Fibroblast of skin of right biceps (primary cell): ENCODE results near the gene DOCK11.
"Not testable (repeated sequence)": the region's sequence is repeated elsewhere in the genome, so short reads cannot be mapped to it uniquely, and the experiment has no call there.

Experiments used
- DNase-seq: peaks from one replicate; pipeline ENCODE4 v3.0.0-alpha.2; 2013

DOCK11 gene

DNA sequence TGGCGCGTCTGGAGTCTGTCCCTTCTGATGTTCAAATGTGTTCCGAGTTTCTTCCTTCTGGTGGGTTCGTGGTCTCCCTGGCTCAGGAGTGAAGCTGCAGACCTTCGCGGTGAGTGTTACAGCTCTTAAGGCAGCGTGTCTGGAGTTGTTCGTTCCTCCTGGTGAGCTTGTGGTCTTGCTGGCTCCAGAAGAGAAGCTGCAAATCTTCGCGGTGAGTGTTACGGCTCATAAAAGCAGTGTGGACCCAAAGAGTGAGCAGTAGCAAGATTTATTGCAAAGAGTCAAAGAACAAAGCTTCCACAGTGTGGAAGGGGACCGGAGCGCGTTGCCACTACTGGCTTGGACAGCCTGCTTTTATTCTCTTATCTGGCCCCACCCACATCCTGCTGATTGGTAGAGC lies 220.3 kb downstream of the DOCK11 start:
- DNase-seq = not testable (repeated sequence)

DNA sequence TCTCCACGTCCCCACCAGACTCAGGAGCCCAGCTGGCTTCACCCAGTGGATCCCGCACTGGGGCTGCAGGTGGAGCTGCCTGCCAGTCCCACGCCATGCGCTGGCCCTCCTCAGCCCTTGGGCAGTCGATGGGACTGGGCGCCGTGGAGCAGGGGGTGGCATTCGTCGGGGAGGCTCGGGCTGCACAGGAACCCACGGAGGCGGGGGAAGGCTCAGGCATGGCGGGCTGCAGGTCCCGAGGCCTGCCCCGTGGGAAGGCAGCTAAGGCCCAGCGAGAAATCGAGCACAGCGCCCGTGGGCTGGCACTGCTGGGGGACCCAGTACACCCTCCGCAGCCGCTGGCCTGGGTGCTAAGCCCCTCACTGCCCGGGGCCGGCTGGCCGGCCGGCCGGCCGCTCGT lies 221.2 kb downstream of the DOCK11 start:
- not testable (repeated sequence) for DNase-seq

DNA sequence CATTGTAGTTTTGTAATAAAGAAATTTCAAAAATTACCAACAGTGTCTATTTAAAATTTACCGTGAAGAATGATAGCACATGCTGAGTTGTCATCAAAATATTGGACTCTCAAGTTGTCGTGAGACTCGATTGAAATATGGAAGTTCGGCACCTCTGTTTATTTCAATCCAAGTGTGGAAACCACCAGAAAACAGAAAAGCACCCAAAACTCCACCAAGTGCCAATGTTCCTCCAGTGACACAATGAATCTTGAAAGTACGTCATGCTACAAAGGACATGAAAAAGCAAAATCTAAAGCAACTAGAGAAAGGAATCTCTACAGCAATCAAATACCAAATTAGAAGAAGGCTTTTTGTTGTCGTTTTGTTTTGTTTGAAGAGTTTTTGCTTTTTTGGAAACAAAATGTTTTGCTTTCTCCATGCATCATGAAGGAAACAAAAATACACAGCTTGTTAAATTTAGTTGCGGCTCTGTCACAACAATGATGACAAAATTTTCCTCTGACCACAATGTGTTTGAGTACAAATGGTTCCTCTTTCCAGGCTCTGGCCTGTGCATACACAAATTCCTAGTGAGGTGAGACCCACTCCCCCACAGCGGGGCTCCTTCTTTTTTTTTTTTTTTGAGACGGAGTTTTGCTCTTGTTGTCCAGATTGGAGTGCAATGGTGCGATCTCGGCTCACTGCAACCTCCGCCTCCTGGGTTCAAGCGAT lies 222.2 kb downstream of the DOCK11 start:
- no peak for DNase-seq

DNA sequence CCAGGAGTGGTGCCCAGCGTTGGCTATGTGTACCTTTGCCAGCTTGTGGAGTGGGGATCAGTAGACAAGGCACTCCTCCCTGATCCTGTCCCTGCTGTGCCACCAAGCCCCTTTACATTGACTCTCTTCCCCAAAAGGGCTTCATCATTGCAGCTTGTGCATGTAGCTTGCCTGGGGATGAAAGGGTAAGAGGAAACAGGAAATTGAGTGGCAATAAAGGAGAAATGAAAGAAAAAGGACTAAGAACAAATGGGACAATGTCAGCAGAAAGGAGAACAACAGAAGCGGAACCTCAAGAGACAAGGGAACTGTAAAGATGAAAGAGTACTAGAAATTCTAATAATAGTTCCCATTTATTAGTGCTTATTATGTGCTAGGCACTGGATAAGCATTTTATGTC lies 223.1 kb downstream of the DOCK11 start:
- DNase-seq = no peak

DNA sequence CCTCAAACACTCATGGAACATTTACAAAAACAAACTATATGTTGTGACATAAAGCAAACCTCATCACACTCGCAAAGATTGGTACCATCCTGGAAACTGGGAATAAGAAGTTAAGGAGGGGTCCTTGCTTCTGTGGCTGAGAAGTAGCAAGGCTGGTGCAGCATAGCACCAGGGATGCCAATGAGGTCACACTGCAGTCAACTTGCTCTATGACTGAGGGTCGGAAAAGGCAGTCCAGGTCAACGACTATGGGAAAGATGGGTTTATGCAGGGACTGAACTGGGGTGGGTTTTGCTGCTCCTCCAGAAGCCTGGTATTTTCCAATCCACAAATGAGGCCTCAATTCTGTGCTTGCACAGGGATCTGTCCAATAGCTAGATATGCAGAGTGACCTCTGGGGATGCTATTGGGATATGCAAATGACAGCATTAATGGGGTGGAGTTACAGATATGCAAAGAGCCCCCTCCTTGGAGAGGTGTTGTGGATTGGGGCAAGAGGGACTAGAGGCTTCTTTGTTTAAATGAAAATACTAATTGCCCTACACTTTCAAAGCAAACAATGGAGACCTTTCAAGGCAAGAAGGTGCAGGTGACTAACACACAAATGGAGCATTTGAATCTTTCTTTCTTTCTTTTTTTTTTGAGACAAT lies 224.6 kb downstream of the DOCK11 start:
- no peak for DNase-seq

DNA sequence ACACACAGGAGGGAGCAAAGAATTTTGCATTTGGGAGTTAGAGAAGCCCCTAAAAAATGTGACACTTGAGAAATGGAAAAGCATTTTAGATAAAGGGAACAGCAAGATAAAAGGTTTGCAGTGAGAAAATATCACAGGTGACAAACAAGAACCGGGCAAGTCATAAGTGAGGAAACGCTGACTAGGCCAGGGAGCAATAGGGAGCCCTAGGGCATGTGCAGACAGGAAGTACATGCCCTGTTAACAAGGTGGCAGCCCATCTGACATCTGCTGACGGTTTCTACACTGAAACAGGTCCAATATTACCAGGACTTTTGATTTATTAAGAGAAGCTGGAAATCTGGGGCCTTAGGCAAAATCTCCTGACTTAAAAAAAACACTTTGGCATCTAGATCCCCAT lies 227.8 kb downstream of the DOCK11 start:
- DNase-seq = no peak

DNA sequence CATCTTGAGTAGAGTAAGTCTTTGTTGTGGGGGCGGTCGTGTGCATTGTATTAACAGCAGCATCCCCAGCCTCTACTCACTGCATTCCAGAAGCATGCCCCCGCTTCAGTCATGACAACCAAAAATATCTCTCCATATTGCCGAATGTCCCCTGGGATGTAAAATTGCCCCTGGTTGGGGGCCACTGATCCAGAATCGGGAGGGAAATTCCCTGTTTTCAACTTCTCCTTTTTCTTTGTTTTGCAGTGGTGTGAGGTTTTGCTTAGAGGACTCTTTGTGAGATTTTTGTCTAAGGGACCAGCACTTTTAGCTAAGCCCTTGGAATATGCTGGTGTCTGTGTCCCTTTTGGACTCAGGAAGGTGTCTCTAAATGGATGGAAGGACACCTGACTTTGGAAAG lies 228.8 kb downstream of the DOCK11 start:
- no peak for DNase-seq

DNA sequence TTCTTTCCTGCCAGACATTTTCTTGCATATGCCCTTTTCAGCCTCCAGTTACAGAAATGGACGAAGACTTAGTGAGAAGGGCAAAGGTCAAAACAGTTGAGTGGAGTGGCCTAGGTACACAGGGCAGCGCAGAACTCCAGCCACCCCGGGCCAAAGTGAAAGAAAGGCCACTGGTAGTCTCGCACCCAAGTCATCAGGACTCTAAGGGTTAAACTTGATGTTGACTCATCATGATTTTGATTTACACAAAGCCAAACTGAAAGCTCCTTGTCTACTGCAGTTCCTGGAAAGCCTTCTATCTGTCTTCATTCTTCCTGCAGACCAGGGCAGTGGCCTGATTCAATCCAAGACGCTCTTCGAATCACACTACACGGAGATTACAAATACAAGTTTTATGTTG lies 229.2 kb downstream of the DOCK11 start:
- DNase-seq = peak; percentile 22

DNA sequence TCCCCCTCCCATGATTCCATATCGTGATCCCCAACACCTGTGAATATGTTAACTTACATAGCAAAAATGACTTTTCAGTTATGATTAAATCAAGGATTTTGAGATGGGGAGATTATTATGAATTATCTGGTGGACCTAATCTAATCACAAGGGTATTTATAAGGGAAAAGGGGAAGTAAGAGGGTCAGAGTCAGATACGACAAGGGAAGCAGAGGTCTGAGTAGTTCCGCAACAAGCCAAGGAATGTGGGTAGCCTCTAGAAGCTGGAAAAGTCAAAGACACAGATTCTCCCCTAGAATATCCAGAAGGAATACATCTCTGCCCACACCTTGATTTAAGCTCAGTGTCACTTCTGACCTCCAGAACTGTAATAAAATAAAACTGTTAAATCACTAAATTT lies 230.8 kb downstream of the DOCK11 start:
- DNase-seq = no peak

DNA sequence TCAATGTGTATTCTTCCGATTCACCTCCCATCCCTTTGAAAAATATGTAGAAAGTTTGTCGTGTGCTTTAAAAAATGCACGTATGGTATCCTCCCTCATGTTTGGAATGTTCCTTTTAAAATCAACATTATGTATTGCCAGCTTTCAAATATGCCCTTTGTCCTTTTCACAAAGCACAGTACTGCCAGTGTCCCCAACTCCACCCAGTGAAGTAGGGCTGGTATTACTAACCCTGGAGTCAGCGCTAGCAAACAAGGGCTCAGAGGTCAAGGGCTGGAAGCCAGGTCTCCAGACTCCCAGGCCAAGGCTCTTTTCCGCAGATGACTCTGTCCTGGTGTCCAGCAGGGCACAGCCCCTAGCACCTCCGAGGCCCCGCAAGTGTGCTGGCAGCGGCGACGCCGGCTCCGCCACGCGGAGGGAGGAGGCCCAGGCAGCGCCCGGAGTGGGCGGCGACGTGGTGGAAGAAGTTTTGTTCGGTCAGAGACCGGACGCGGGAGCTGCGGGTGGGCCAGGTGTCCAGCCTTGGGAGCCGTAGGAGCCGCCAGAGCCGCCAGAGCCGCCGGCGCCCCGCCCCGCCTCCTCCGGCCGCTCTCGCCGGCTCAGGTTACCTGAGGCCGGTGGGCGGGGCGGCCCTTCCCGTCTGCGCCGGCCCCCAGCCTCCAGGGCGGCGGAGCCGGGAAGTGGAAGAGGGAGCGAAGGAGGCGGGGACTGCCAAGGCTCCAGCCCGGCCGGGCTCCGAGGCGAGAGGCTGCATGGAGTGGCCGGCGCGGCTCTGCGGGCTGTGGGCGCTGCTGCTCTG lies 231.5 kb downstream of the DOCK11 start, which contains the start of gene IL13RA1:
Gene IL13RA1, plus strand, starts transcription at position 720 of the 799 bp plus-strand sequence. Its CDS starts 33 bp downstream, at position 753.
- peak; percentile 85 for DNase-seq

DNA sequence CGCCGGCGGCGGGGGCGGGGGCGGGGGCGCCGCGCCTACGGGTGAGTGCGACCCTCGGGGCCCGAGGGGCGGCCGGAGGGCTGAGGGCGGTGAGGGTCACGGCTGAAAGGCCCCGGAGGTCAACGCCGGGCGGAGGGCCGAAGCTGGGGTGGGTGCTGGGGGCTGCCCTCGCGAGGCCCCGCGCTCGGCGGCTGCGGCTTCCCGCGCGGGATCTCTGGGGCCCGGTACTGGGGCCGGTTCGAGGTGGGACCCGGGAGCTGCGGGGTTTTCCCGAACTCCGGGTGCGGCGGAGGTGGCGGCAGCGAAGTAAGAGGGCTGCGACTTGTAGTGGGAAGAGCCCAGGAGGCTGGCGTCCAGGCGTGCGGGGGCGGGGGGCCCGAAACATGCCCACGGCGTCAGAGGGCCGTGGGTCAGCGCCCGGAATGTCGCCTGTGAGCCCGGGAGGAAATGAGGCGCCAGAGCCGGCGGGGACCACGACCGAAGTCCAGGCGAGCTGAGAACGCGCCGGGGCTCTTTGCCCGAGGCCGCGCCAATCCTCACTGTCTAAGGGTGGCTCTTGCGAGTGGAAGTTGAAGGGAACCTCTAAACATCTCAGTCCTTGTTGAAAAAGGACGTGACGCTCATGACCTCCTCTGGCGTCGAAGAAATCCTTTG lies 232.2 kb downstream of the DOCK11 start:
- DNase-seq = peak; percentile 28

DNA sequence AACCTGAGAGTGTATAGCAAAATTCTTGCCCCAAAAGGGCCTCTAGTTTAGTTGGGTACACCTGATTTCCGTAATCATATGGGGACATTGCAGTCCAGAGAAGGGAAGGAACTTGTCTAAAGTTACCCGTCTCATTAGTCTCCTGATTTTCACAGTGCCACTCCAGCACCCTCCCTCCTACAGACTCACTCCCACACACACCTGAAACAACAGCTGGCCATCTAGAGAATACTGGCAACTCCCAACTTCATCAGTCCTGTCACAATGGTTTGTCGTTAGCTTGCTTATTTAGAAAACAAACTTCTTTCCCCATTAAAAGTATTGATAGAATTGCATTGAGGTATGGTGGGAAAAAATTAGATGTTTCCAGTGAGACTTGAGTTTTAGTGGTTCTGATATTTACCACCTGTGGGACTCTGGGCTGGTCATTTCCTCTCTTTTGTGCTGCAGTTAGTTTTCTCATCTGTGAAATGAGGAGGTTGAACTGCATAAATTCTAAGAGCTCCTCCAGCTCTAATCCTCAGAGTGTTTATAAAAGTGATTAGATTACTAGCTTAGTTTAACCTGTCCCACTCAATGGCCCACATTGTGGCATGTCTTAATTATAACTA lies 233.5 kb downstream of the DOCK11 start:
- DNase-seq = no peak

DNA sequence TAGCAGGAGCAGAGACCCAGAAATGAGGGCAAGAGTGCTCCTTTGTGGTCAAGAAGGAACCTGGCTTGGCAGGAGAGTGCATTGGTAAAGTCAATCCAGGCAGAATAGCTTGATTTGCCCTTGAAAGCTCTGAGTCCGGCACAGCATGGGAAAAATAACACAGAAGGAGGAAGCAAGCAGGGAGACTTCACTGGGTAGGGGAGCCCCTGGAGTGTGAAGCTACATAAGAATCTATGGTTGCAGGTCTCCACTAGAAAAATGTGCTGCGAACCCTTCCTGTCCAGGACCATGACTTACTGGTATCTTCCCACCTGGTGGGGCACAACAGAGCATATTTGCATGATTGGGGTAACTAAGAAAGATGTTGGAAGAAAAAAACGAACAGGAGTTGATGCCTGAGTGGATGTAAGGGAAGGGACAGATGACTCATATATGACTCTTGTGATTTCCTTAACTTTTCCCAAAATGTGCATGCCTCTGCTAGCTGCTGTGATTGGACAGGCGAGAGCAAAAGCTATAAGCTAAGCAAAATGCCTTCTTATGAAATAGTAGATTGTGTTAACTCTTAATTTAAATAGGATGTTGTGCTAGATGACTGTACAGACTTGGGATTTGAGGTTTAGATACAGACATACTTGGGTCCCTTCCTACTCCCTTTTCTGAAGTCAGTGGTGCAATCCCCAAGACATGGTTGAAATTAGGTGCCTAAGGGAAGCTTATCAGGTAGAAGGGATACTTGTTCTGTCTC lies 235.1 kb downstream of the DOCK11 start:
- peak; percentile 91 for DNase-seq

DNA sequence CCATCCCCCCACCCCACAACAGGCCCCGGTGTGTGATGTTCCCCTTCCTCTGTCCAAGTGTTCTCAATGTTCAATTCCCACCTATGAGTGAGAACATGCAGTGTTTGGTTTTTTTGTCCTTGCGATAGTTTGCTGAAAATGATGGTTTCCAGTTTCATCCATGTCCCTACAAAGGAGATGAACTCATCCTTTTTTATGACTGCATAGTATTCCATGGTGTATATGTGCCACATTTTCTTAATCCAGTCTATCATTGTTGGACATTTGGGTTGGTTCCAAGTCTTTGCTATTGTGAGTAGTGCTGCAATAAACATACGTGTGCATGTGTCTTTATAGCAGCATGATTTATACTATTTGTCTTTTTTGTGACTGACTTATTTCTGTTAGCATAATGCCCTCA lies 236.9 kb downstream of the DOCK11 start:
- not testable (repeated sequence) for DNase-seq

DNA sequence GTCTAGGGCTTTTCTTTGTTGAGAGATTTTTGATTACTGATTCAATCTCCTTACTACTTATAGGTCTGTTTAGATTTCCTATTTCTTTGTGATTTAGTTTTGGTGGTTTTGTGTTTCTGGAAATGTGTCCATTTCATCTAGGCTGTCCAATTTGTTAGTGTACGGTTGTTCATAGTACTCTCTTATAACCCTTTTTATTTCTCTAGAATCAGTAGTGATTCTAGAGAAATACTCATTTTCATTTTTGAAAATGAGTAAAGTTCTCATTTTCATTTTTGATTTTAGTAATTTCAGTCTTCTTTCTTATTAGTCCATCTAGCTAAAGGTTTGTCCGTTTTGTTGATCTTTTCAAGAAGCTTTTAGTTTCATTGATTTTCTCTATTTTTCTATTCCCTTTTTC lies 239.3 kb downstream of the DOCK11 start:
- DNase-seq = no peak
